WTC11 (cell line): Measurements from ENCODE around the gene DTNBP1. TPM values are rescaled to one million over a fixed set of nuclear protein-coding genes. Genes with fewer than 3 reads are reported as not detected.

ENCODE experiments used
- ATAC-seq: fragments of 200-7000 bp; cut with Tn5 transposase; 2 replicates; pipeline ENCODE4 v1.10.0; 2021; ENCODE audit warnings: mild to moderate bottlenecking, moderate library complexity
- CTCF ChIA-PET: fragments of 300-600 bp; sonication (Branson Sonifier 250); formaldehyde crosslinking; loops from one replicate; lab custom pipeline; 2021; ENCODE audit warnings: antibody characterized with exemption; lab: Charles Lee
- POLR2A ChIA-PET: fragments of 350-600 bp; sonication (Branson Sonifier 250); formaldehyde crosslinking; loops from one replicate; lab custom pipeline; 2021; ENCODE audit warnings: antibody characterized with exemption; lab: Charles Lee
- DNase-seq: peaks from one replicate; pipeline ENCODE4 v3.0.0; 2021; ENCODE audit warnings: low spot score
- H3K27ac Mint-ChIP-seq: 2 replicates; pipeline ENCODE4 v1.8.0; 2021; ENCODE audit warnings: mixed read lengths
- H3K27me3 Mint-ChIP-seq: 2 replicates; pipeline ENCODE4 v1.8.0; 2021; ENCODE audit warnings: low read depth, mild to moderate bottlenecking, moderate library complexity, mixed read lengths
- H3K36me3 Mint-ChIP-seq: 2 replicates; pipeline ENCODE4 v1.8.0; 2021; ENCODE audit warnings: mixed read lengths
- H3K4me1 Mint-ChIP-seq: 2 replicates; pipeline ENCODE4 v1.8.0; 2022; ENCODE audit warnings: mixed read lengths
- H3K4me3 Mint-ChIP-seq: 2 replicates; pipeline ENCODE4 v1.8.0; 2021; ENCODE audit warnings: mild to moderate bottlenecking, moderate library complexity, mixed read lengths
- H3K9me3 Mint-ChIP-seq: 2 replicates; pipeline ENCODE4 v1.8.0; 2021; ENCODE audit warnings: mixed read lengths
- CREM ChIP-seq: sonication (generic); formaldehyde crosslinking; IDR thresholded peaks from 2 replicates; pipeline ENCODE4 v1.8.1; 2022; ENCODE audit warnings: mild to moderate bottlenecking, missing genetic modification reagents, moderate library complexity
- JAZF1 ChIP-seq: fragments of 250-450 bp; sonication (Bioruptor Pico); IDR thresholded peaks from 2 replicates; pipeline ENCODE4 v1.9.0; 2021; ENCODE audit warnings: moderate library complexity, mild to moderate bottlenecking, inconsistent platforms
- MYBL2 ChIP-seq: sonication (generic); formaldehyde crosslinking; IDR thresholded peaks from 2 replicates; pipeline ENCODE4 v1.8.1; 2023; ENCODE audit warnings: mild to moderate bottlenecking, moderate library complexity, missing genetic modification reagents
- OVOL2 ChIP-seq: fragments of 250-450 bp; sonication (Bioruptor Pico); IDR thresholded peaks from 2 replicates; pipeline ENCODE4 v1.9.0; 2021; ENCODE audit warnings: mild to moderate bottlenecking, borderline replicate concordance
- SMAD4 ChIP-seq: sonication (generic); formaldehyde crosslinking; IDR thresholded peaks from 2 replicates; pipeline ENCODE4 v1.8.0; 2022; ENCODE audit warnings: mild to moderate bottlenecking, missing genetic modification reagents
- TCF7 ChIP-seq: sonication (generic); formaldehyde crosslinking; IDR thresholded peaks from 2 replicates; pipeline ENCODE4 v1.8.0; 2022; ENCODE audit warnings: mild to moderate bottlenecking, low read depth, missing genetic modification reagents, moderate library complexity
- TEAD1 ChIP-seq: sonication (generic); formaldehyde crosslinking; IDR thresholded peaks from 2 replicates; pipeline ENCODE4 v1.8.0; 2022; ENCODE audit warnings: mild to moderate bottlenecking, missing genetic modification reagents
- total RNA-seq: library from RNA; stranded (reverse); gene quantifications from 3 replicates; pipeline ENCODE4 v1.2.3, GENCODE V29; 2021
- TF ChIP-seq, protein P1 (sequence below): sonication (generic); formaldehyde crosslinking; IDR thresholded peaks from 2 replicates; pipeline ENCODE4 v1.8.1; 2023; ENCODE audit warnings: mild to moderate bottlenecking, missing genetic modification reagents, borderline replicate concordance
- TF ChIP-seq, protein P2 (sequence below): sonication (generic); formaldehyde crosslinking; IDR thresholded peaks from 2 replicates; pipeline ENCODE4 v1.8.0; 2023; ENCODE audit warnings: missing genetic modification reagents
- TF ChIP-seq, protein P3 (sequence below): sonication (generic); formaldehyde crosslinking; IDR thresholded peaks from 2 replicates; pipeline ENCODE4 v1.8.1; 2023; ENCODE audit warnings: mild to moderate bottlenecking, moderate library complexity, missing genetic modification reagents
- TF ChIP-seq, protein P4 (sequence below): fragments of 250-450 bp; sonication (Bioruptor Pico); conservative IDR thresholded peaks from 2 replicates; pipeline ENCODE4 v1.9.0; 2021; ENCODE audit warnings: mild to moderate bottlenecking
- TF ChIP-seq, protein P5 (sequence below): sonication (generic); formaldehyde crosslinking; IDR thresholded peaks from 2 replicates; pipeline ENCODE4 v1.8.1; 2022; ENCODE audit warnings: low read depth, mild to moderate bottlenecking, moderate library complexity, missing genetic modification reagents, borderline replicate concordance
- TF ChIP-seq, protein P6 (sequence below): sonication (generic); formaldehyde crosslinking; IDR thresholded peaks from 2 replicates; pipeline ENCODE4 v1.8.0; 2022; ENCODE audit warnings: mild to moderate bottlenecking, missing genetic modification reagents
- TF ChIP-seq, protein P7 (sequence below): sonication (generic); formaldehyde crosslinking; IDR thresholded peaks from 2 replicates; pipeline ENCODE4 v1.8.0; 2022; ENCODE audit warnings: mild to moderate bottlenecking, missing genetic modification reagents

Gene DTNBP1
- total RNA-seq, 1 experiment from 2014 or later = 15.1 TPM

DNA sequence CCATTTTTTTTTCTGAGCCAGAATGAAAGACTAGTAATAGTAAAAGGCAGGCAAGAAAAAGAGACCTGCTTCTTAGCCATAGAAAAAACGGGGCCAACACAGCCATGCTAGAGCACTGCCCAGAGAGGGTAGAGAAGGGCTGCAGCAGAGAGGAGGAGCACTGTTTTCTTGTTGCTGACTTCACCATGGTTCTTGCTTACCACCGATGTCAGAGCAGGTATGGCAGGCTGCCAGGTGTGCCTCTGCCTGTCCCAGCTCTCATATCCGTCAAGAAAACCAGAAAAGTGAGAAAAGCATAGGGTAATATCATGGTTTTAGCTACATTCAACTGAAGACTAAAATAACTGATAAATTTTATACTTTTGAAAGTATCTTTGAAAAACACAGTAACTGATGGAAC, 60.7 kb downstream of the DTNBP1 start (continued):
- TF ChIP-seq, protein P1, sequence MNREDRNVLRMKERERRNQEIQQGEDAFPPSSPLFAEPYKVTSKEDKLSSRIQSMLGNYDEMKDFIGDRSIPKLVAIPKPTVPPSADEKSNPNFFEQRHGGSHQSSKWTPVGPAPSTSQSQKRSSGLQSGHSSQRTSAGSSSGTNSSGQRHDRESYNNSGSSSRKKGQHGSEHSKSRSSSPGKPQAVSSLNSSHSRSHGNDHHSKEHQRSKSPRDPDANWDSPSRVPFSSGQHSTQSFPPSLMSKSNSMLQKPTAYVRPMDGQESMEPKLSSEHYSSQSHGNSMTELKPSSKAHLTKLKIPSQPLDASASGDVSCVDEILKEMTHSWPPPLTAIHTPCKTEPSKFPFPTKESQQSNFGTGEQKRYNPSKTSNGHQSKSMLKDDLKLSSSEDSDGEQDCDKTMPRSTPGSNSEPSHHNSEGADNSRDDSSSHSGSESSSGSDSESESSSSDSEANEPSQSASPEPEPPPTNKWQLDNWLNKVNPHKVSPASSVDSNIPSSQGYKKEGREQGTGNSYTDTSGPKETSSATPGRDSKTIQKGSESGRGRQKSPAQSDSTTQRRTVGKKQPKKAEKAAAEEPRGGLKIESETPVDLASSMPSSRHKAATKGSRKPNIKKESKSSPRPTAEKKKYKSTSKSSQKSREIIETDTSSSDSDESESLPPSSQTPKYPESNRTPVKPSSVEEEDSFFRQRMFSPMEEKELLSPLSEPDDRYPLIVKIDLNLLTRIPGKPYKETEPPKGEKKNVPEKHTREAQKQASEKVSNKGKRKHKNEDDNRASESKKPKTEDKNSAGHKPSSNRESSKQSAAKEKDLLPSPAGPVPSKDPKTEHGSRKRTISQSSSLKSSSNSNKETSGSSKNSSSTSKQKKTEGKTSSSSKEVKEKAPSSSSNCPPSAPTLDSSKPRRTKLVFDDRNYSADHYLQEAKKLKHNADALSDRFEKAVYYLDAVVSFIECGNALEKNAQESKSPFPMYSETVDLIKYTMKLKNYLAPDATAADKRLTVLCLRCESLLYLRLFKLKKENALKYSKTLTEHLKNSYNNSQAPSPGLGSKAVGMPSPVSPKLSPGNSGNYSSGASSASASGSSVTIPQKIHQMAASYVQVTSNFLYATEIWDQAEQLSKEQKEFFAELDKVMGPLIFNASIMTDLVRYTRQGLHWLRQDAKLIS (CRISPR knock-in tag) = no peak
- no peak for TF ChIP-seq CREM

DNA sequence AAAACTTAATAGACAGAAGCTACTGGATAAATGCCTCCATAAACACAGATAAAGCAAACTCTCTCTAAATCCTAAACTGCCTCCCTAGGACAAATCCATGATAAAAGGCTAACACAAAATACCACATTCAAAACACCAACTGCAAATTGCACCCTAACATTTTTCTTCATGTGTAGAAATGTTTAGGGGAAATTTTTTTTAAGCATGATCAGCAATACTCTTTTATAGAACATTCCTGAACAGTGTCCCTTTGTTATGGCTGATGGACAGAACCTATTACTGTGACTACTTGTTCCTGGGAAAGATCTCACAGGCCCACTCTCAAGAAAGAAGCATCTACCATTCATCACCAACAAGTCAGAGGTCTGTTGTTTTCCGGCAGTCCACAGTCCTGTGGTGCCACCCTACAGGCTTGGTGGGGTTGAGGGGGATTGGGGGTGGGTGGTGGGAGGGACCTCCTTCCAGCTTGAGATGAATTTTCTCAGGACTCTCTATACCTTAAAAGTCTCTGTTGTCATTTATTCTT, 64.5 kb downstream of the DTNBP1 start:
- TF ChIP-seq SMAD4 (CRISPR knock-in tag) (no peak), TCF7 (CRISPR knock-in tag) (no peak)
- TF ChIP-seq, protein P2, sequence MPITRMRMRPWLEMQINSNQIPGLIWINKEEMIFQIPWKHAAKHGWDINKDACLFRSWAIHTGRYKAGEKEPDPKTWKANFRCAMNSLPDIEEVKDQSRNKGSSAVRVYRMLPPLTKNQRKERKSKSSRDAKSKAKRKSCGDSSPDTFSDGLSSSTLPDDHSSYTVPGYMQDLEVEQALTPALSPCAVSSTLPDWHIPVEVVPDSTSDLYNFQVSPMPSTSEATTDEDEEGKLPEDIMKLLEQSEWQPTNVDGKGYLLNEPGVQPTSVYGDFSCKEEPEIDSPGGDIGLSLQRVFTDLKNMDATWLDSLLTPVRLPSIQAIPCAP (CRISPR knock-in tag) = no peak
- Mint-ChIP-seq H3K27ac (no peak overlapping the region), H3K27me3 (no peaks in the 10 kb centered on the region), H3K4me1 (peaks cover 19% of the 10 kb centered on the region), H3K9me3 (no peaks in the 10 kb centered on the region), H3K4me3 (no peak overlapping the region), H3K36me3 (no peaks in the 10 kb centered on the region; the same call in 1 of the 2 replicates)
- ChIA-PET CTCF (interaction anchor here (0.6 kb wide), 1 partner anchor 256 kb away, joined by 5 read pairs; no protein-coding TSS in a partner anchor), POLR2A (no interaction called here)
- DNase-seq (no peak), ATAC-seq (no peak)

DNA sequence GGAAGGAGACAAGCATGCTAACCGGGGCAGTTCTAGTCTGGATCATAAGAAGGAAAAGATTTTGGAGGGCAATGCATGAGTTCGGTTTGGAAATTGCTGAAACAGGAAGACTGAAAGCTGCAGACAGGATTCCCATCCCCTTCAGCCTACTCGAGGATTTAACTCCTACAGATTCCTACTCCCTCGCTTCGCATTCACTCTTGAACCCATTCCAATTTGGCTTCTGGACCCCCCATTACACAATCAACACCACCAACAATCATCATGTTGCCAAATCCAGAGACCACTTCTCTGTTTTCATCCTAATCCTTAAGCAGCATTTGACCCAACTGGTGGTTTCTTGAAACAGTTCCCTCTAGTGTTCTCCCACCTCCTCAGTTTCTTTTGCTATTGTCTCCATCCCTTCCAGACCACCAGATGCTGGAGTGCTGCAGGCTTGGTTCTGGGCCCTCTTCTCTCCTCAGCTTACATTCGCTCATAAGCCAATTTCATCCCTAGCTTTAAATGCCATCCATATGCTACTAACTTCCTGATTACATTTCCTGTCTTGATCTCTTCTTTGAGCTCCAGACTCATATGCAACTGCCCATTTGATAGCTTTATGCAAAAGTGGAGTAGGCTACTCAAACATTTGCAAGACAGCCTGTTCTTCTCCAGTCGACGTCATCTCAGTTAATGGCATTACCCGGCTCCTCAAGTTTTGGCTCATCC, 66.5 kb downstream of the DTNBP1 start:
- CTCF ChIA-PET = no interaction called here
- peaks cover 10% of the 10 kb centered on the region for H3K4me1 Mint-ChIP-seq
- ATAC-seq = no peak

DNA sequence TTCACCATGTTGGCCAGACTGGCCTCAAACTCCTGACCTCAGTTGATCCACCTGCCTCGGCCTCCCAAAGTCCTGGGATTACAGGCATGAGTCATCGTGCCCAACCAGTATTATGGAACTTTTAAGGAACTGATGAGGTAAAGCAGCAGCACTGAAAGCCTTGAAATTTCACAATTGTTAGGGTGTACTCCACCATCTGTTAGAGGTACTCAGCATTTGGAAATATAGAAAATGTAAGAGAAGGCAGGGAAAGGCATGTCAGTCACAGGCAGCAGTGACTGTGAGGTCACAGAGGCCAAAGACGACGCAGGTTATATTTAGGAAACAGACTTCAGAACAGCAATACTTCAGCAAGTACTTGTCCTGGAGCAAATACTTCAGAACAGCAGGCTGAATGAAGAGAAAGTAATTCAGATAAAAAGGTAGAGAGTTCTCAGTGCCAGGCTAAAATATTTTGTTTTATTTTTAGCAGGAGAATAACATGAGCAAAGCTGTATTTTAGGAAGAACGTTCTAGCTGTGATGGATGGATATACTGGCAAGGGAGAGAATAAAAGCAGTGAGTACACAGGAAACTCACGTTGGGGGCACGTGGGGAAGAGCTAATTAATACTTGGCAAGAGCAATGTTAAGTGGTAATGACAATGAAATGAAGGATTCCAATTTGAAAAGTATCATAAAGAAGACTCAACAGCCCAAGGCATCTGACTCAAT, 67.2 kb downstream of the DTNBP1 start:
- ChIA-PET CTCF (no interaction called here), POLR2A (no interaction called here)
- Mint-ChIP-seq H3K27me3 (no peaks in the 10 kb centered on the region), H3K4me1 (peaks cover 10% of the 10 kb centered on the region), H3K9me3 (no peaks in the 10 kb centered on the region), H3K36me3 (no peaks in the 10 kb centered on the region; the same call in 1 of the 2 replicates), H3K4me3 (no peak overlapping the region), H3K27ac (no peak overlapping the region; the same call in 1 of the 2 replicates)
- TF ChIP-seq, protein P3, sequence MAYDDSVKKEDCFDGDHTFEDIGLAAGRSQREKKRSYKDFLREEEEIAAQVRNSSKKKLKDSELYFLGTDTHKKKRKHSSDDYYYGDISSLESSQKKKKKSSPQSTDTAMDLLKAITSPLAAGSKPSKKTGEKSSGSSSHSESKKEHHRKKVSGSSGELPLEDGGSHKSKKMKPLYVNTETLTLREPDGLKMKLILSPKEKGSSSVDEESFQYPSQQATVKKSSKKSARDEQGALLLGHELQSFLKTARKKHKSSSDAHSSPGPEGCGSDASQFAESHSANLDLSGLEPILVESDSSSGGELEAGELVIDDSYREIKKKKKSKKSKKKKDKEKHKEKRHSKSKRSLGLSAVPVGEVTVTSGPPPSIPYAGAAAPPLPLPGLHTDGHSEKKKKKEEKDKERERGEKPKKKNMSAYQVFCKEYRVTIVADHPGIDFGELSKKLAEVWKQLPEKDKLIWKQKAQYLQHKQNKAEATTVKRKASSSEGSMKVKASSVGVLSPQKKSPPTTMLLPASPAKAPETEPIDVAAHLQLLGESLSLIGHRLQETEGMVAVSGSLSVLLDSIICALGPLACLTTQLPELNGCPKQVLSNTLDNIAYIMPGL = no peak
- TF ChIP-seq, protein P4, sequence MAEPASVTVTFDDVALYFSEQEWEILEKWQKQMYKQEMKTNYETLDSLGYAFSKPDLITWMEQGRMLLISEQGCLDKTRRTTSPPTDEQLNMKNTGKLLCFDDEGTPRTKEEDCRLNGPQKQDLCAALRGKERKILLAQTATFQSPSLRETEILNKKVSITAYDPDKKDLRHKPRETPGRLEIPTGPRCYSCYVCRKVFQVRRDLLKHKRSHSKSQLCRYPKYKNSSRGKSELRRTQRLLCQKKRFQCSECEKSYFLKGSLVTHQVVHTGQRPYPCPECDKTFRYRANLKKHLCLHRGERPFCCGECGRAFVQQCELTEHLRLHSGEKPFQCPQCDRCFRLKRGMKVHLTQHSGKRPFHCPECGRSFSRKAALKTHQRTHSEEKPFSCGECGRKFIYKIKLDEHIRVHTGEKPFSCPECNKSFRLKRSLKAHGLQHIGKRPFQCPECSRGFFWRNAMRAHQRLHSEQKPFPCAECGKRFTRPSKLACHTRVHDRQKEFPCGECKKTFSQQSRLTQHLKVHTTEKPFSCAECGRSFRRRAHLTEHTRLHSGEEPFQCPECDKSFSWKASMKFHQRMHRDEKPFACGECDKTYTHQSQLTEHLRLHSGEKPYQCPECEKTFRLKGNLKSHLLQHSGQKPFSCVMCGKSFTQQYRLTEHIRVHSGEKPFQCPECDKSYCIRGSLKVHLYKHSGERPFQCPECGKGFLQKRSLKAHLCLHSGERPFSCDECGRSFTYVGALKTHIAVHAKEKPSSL = no peak
- TF ChIP-seq, protein P5, sequence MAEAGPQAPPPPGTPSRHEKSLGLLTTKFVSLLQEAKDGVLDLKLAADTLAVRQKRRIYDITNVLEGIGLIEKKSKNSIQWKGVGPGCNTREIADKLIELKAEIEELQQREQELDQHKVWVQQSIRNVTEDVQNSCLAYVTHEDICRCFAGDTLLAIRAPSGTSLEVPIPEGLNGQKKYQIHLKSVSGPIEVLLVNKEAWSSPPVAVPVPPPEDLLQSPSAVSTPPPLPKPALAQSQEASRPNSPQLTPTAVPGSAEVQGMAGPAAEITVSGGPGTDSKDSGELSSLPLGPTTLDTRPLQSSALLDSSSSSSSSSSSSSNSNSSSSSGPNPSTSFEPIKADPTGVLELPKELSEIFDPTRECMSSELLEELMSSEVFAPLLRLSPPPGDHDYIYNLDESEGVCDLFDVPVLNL (CRISPR knock-in tag) = no peak
- no peak for TF ChIP-seq MYBL2 (CRISPR knock-in tag)
- ATAC-seq = no peak
- no peak for DNase-seq

More for the DNA sequence above, 66.5 kb downstream of the DTNBP1 start:
- H3K4me3 Mint-ChIP-seq = no peak overlapping the region
- H3K36me3 Mint-ChIP-seq = no peaks in the 10 kb centered on the region; the same call in 1 of the 2 replicates
- H3K27me3 Mint-ChIP-seq = no peaks in the 10 kb centered on the region
- TF ChIP-seq JAZF1 (CRISPR knock-in tag) (no peak), TEAD1 (no peak), OVOL2 (CRISPR knock-in tag) (no peak)
- TF ChIP-seq, protein P6, sequence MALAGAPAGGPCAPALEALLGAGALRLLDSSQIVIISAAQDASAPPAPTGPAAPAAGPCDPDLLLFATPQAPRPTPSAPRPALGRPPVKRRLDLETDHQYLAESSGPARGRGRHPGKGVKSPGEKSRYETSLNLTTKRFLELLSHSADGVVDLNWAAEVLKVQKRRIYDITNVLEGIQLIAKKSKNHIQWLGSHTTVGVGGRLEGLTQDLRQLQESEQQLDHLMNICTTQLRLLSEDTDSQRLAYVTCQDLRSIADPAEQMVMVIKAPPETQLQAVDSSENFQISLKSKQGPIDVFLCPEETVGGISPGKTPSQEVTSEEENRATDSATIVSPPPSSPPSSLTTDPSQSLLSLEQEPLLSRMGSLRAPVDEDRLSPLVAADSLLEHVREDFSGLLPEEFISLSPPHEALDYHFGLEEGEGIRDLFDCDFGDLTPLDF (CRISPR knock-in tag) = no peak
- TF ChIP-seq, protein P7, sequence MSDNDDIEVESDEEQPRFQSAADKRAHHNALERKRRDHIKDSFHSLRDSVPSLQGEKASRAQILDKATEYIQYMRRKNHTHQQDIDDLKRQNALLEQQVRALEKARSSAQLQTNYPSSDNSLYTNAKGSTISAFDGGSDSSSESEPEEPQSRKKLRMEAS (CRISPR knock-in tag) = no peak
- H3K27ac Mint-ChIP-seq = no peak overlapping the region
- H3K9me3 Mint-ChIP-seq = no peaks in the 10 kb centered on the region
- DNase-seq = no peak
- POLR2A ChIA-PET = no interaction called here
